ENCODE measurements around the gene CEP19.
"Not testable (repeated sequence)": the region's sequence is repeated elsewhere in the genome, so short reads cannot be mapped to it uniquely, and the experiment has no call there.

The CEP19 gene

GRCh38 chr3:196711838-196712513, at the start of gene CEP19, which contains the start of gene PIGX:
TSS of gene CEP19 (minus strand) at chr3:196712250. CDS start at chr3:196708657, 3,593 bp downstream.
TSS of gene PIGX (plus strand) at chr3:196712377.
- DNase-seq = peak; percentile 70

GRCh38 chr3:196757876-196758739, 46.1 kb upstream of the CEP19 start:
- DNase-seq = no peak

- no peak for DNase-seq
Measured at GRCh38 chr3:196756732-196757131, 44.7 kb upstream of the CEP19 start.

- DNase-seq = no peak
Measured at GRCh38 chr3:196754091-196754981, 42.3 kb upstream of the CEP19 start.

- DNase-seq = no peak
Measured at GRCh38 chr3:196753201-196753600, 41.2 kb upstream of the CEP19 start.

GRCh38 chr3:196749125-196749524, 37.1 kb upstream of the CEP19 start:
- DNase-seq = no peak

GRCh38 chr3:196743569-196743968, 31.5 kb upstream of the CEP19 start:
- DNase-seq = not testable (repeated sequence)

- DNase-seq = no peak
Measured at GRCh38 chr3:196741249-196741889, 29.3 kb upstream of the CEP19 start.

GRCh38 chr3:196740481-196741248, 28.6 kb upstream of the CEP19 start:
- DNase-seq = peak; percentile 25

- DNase-seq = peak; percentile 90
Measured at GRCh38 chr3:196739671-196740480, 27.8 kb upstream of the CEP19 start, which contains the start of gene PAK2. TSS of gene PAK2 (plus strand) at chr3:196739857. CDS start at chr3:196782647, 42,790 bp downstream.

GRCh38 chr3:196737655-196738054, 25.6 kb upstream of the CEP19 start:
- no peak for DNase-seq

- no peak for DNase-seq
Measured at GRCh38 chr3:196736670-196737374, 24.8 kb upstream of the CEP19 start.

GRCh38 chr3:196735751-196736150, 23.7 kb upstream of the CEP19 start:
- no peak for DNase-seq

GRCh38 chr3:196726788-196727675, 15.0 kb upstream of the CEP19 start:
- no peak for DNase-seq

GRCh38 chr3:196721097-196721496, 9.0 kb upstream of the CEP19 start:
- no peak for DNase-seq

GRCh38 chr3:196717162-196717561, 5.1 kb upstream of the CEP19 start:
- DNase-seq = not testable (repeated sequence)

GRCh38 chr3:196712514-196713413, 714 bp upstream of the CEP19 start:
- DNase-seq = no peak

GRCh38 chr3:196708467-196708866, 3.6 kb downstream of the CEP19 start:
- no peak for DNase-seq

Measured in NCI-H510A (cell line).